Breast epithelium (tissue), 4 donors: ENCODE data around the gene LPGAT1. TPM values are rescaled to one million over a fixed set of nuclear protein-coding genes. Genes with fewer than 3 reads are reported as not detected.

Source experiments
- DNase-seq, 2 donors: peaks; one replicate each; pipeline ENCODE4 v3.0.0-alpha.2; 2019; ENCODE audit warnings: low spot score in 2 of 2
- H3K27ac ChIP-seq, 2 donors: fragments of 200-600 bp; sonication (generic) in 1 of 2; one replicate each; pipeline ENCODE4 v1.5.1; 2016 to 2019; ENCODE audit warnings: mild to moderate bottlenecking in 1 of 2
- H3K27me3 ChIP-seq, 2 donors: fragments of 200-600 bp; sonication (generic) in 1 of 2; one replicate each; pipeline versions ENCODE4 v1.5.1 to v1.6.0; 2017 to 2019; ENCODE audit warnings: control low read depth in 1 of 2, mild to moderate bottlenecking in 1 of 2
- H3K36me3 ChIP-seq: fragments of 200-600 bp; one replicate; pipeline ENCODE4 v1.5.1; 2019
- H3K4me1 ChIP-seq, 2 donors: fragments of 200-600 bp; sonication (generic); one replicate each; pipeline ENCODE4 v1.5.1; 2016 to 2019; ENCODE audit warnings: control low read depth in 1 of 2
- H3K4me3 ChIP-seq, 3 donors: fragments of 200-600 bp; sonication (generic); 1 replicate in 2 of 3; 2 replicates in 1 of 3; pipeline ENCODE4 v1.5.1; 2016 to 2019; ENCODE audit warnings: mild to moderate bottlenecking in 3 of 3, moderate library complexity in 2 of 3
- H3K9me3 ChIP-seq, 2 donors: fragments of 200-600 bp; sonication (generic) in 1 of 2; one replicate each; pipeline ENCODE4 v1.5.1; 2016 to 2019; ENCODE audit warnings: control low read depth in 1 of 2
- POLR2A ChIP-seq: fragments of 450-650 bp; IDR thresholded peaks from one replicate; pipeline ENCODE4 v1.6.1; 2016; ENCODE audit warnings: antibody characterized with exemption, mild to moderate bottlenecking, moderate library complexity
- POLR2AphosphoS5 ChIP-seq, 3 donors: sonication (generic); formaldehyde crosslinking; IDR thresholded peaks; one replicate each; pipeline ENCODE4 v1.6.1; 2017; ENCODE audit warnings: antibody characterized with exemption in 3 of 3
- intact Hi-C: fragments of 100-400 bp; cut with DNase I; formaldehyde crosslinking; loops from one replicate; pipeline ENCODE4 v1.15.1; 2023; ENCODE audit warnings: low total_unique reads
- total RNA-seq, 3 donors: library from RNA; depleted of rRNA; stranded (reverse); fragments of >200 nt; gene quantifications; one replicate each; pipeline ENCODE4 v1.1.0, GENCODE V29; 2016
- TF ChIP-seq, protein P1 (sequence below), 3 donors: fragments of 450-650 bp; IDR thresholded peaks; one replicate each; pipeline ENCODE4 v1.5.1; 2016 to 2017; ENCODE audit warnings: antibody characterized with exemption in 3 of 3, mild to moderate bottlenecking in 3 of 3, moderate library complexity in 3 of 3

LPGAT1 gene
- total RNA-seq, 3 donors from 2014 or later: 39.0 to 61.1 (median 43.5) TPM

DNA sequence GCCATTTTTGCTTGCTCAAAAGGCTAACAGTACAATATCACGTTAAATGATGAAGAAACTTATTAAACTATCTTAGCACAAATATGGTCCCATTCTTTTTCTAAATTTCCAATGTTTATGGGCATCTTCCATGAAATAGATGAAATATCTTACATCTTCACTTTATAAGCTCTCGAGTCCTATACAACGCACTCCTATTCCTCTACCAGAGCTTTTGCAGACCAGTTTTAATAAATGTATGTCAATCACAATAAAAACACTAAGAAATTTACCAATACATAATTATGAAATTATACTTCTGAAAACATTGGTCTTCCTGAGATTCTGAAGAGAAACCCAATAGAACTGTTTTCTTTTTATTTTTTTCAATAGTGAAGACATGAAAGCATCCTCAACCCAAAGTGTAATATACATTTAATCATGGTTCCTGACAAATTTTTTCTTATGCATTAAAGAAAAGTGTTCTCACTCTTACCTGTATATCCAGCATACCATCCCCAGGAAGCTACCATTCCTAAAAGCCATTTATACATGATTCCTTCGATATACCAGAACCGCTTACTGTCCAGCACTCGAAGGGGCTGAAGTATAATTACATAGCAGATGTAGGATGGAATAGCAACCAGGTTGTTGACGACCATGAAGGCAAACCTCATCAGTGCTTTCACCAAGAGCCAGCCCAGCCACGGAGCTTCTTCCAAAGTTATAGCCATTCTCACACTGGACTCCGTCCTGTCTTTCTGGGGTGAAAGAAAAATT, 1.8 kb downstream of the LPGAT1 start:
- TF ChIP-seq POLR2AphosphoS5 (IDR thresholded peaks at IDR 0.05) (no peak), POLR2A (no peak)
- TF ChIP-seq, protein P1, sequence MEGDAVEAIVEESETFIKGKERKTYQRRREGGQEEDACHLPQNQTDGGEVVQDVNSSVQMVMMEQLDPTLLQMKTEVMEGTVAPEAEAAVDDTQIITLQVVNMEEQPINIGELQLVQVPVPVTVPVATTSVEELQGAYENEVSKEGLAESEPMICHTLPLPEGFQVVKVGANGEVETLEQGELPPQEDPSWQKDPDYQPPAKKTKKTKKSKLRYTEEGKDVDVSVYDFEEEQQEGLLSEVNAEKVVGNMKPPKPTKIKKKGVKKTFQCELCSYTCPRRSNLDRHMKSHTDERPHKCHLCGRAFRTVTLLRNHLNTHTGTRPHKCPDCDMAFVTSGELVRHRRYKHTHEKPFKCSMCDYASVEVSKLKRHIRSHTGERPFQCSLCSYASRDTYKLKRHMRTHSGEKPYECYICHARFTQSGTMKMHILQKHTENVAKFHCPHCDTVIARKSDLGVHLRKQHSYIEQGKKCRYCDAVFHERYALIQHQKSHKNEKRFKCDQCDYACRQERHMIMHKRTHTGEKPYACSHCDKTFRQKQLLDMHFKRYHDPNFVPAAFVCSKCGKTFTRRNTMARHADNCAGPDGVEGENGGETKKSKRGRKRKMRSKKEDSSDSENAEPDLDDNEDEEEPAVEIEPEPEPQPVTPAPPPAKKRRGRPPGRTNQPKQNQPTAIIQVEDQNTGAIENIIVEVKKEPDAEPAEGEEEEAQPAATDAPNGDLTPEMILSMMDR (IDR thresholded peaks at IDR 0.05): no peak
- intact Hi-C loops: no loop called here
- peak overlapping the region in 1 of 2 donors; percentile 86 for H3K27ac ChIP-seq

GRCh38 chr1:211827051-211827450, 3.5 kb downstream of the LPGAT1 start:
- DNase-seq: no peak
- Histone ChIP-seq H3K27ac (no peak overlapping the region), H3K36me3 (no peaks in the 10 kb centered on the region), H3K4me1 (peaks cover 0 to 5% of the 10 kb centered on the region in 2 donors), H3K4me3 (no peak overlapping the region), H3K9me3 (no peaks in the 10 kb centered on the region), H3K27me3 (no peaks in the 10 kb centered on the region)
- TF ChIP-seq POLR2AphosphoS5 (IDR thresholded peaks at IDR 0.05) (no peak), POLR2A (no peak)
- TF ChIP-seq, protein P1 (IDR thresholded peaks at IDR 0.05): no peak
- intact Hi-C loops: loop anchor here (1.0 kb wide), 1 partner anchor 9 kb away; no protein-coding TSS in a partner anchor

More for the DNA sequence above, 1.8 kb downstream of the LPGAT1 start:
- H3K9me3 ChIP-seq: no peaks in the 10 kb centered on the region
- peak overlapping the region in 2 of 3 donors; percentile 93 to 96 for H3K4me3 ChIP-seq
- H3K36me3 ChIP-seq: no peaks in the 10 kb centered on the region
- no peak for DNase-seq
- H3K4me1 ChIP-seq: peaks cover 0 to 5% of the 10 kb centered on the region in 2 donors
- H3K27me3 ChIP-seq: no peaks in the 10 kb centered on the region

- Histone ChIP-seq H3K36me3 (no peaks in the 10 kb centered on the region), H3K4me3 (no peak overlapping the region), H3K4me1 (peaks cover 0 to 5% of the 10 kb centered on the region in 2 donors), H3K27me3 (no peaks in the 10 kb centered on the region), H3K27ac (no peak overlapping the region), H3K9me3 (no peaks in the 10 kb centered on the region)
- no peak for DNase-seq
- TF ChIP-seq POLR2A: no peak
- TF ChIP-seq, protein P1 (IDR thresholded peaks at IDR 0.05): no peak
- no peak for TF ChIP-seq POLR2AphosphoS5 (IDR thresholded peaks at IDR 0.05)
- intact Hi-C loops: no loop called here
Measured at GRCh38 chr1:211825980-211826379, 4.6 kb downstream of the LPGAT1 start.

- no peak for DNase-seq
- Histone ChIP-seq H3K27ac (no peak overlapping the region), H3K27me3 (no peaks in the 10 kb centered on the region), H3K4me3 (no peak overlapping the region), H3K9me3 (no peaks in the 10 kb centered on the region), H3K4me1 (no peaks in the 10 kb centered on the region), H3K36me3 (no peaks in the 10 kb centered on the region)
- TF ChIP-seq, protein P1 (IDR thresholded peaks at IDR 0.05): no peak
- TF ChIP-seq POLR2AphosphoS5 (IDR thresholded peaks at IDR 0.05) (no peak), POLR2A (no peak)
- intact Hi-C loops: no loop called here
Measured at GRCh38 chr1:211822677-211823407, 7.7 kb downstream of the LPGAT1 start.

DNA sequence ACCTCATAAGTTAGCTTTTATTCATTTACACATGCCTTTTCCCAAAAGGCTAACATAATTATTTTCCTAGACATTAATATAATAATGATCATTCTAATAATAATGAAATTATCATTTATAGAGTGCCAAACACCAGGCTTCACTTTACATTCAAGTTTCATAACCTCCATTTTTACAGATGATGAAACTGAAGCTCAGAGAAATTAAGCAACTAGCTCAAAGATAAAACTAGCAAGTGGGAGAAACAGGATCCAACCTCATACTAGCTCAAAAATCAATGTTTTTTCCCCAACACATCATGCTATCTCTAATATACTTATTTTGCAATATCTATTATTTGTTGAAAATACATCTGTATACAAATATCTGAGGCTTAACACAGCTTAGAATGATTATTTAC, 14.0 kb downstream of the LPGAT1 start:
- H3K36me3 ChIP-seq: no peaks in the 10 kb centered on the region
- intact Hi-C loops: no loop called here
- no peaks in the 10 kb centered on the region for H3K27me3 ChIP-seq

More for the DNA sequence above, 14.0 kb downstream of the LPGAT1 start:
- Histone ChIP-seq H3K4me1 (no peaks in the 10 kb centered on the region), H3K4me3 (no peak overlapping the region), H3K9me3 (no peaks in the 10 kb centered on the region), H3K27ac (no peak overlapping the region)
- DNase-seq: no peak
- TF ChIP-seq, protein P1 (IDR thresholded peaks at IDR 0.05): no peak
- TF ChIP-seq POLR2A (no peak), POLR2AphosphoS5 (IDR thresholded peaks at IDR 0.05) (no peak)
